Ovary (tissue), 3 donors: ENCODE results near the gene UEVLD.

Experiments used
- EP300 ChIP-seq: sonication (generic); formaldehyde crosslinking; IDR thresholded peaks from one replicate; pipeline ENCODE4 v1.6.1; 2017; ENCODE audit warnings: antibody characterized with exemption
- POLR2A ChIP-seq: fragments of 450-650 bp; IDR thresholded peaks from one replicate; pipeline ENCODE4 v1.6.1; 2017; ENCODE audit warnings: antibody characterized with exemption, mild to moderate bottlenecking, moderate library complexity
- TF ChIP-seq, protein P1 (sequence below), 3 donors: fragments of 450-650 bp in 2 of 3; fragments of 200-600 bp in 1 of 3; IDR thresholded peaks; one replicate each; pipeline versions ENCODE4 v1.5.1 to v1.8.0; 2016 to 2022; ENCODE audit warnings: antibody characterized with exemption in 3 of 3, mild to moderate bottlenecking in 1 of 3
- donor health status: DM: no; HTN: no; CAD: no.

DNA sequence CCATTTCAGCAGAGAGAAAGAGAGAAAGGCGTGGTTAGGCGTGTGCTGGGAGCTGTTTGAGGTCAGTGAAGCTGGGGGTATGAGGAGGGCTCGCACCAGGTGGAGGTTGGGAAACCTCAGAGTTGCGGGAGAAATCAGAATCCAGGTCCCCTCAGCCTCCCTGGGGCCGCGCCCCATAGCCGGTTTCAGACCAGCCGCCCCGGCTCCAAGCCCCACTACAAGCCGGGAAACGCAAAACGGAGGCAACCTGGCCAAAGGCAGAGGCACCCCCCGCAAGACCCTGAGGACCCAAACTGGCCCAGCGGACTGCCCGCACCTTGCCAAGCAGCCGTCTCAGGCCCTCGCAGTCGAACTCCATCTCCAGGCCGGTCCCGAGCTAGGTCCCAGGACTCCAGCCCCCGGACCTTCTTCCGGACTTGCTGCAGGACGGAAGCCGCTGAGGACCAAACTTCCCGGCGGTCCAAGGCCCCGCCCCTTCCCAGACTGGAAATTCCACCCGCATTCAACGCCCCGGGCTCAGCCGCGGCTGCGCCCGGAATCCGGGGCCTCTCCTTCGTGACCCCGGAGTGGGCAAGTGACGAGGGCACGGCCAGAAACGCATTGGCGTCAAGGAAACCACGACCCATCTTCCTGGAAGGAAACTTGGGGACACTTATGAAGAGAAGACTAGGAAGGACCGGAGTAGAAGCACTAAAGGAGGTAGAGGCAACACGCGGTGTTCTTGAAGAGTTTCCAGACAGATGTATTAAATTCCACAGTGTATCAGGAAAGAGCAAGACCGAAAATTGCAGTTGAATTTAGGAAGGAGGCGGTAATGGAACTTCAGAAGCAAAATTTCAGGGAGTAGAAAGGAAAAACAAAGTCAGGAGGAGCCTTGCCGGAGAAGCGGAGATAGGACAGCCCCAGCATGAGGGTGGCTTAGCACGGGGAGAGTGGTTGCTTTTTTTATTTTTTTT lies at the start of gene UEVLD:
- TF ChIP-seq, protein P1, sequence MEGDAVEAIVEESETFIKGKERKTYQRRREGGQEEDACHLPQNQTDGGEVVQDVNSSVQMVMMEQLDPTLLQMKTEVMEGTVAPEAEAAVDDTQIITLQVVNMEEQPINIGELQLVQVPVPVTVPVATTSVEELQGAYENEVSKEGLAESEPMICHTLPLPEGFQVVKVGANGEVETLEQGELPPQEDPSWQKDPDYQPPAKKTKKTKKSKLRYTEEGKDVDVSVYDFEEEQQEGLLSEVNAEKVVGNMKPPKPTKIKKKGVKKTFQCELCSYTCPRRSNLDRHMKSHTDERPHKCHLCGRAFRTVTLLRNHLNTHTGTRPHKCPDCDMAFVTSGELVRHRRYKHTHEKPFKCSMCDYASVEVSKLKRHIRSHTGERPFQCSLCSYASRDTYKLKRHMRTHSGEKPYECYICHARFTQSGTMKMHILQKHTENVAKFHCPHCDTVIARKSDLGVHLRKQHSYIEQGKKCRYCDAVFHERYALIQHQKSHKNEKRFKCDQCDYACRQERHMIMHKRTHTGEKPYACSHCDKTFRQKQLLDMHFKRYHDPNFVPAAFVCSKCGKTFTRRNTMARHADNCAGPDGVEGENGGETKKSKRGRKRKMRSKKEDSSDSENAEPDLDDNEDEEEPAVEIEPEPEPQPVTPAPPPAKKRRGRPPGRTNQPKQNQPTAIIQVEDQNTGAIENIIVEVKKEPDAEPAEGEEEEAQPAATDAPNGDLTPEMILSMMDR (IDR thresholded peaks at IDR 0.05), result peak in 1 of 3 donors; percentile 11
- TF ChIP-seq EP300 (peak; percentile 39), POLR2A (peak; percentile 67)
